Right cardiac atrium (tissue), 5 donors: ENCODE measurements around the gene BBLN. TPM values are rescaled to one million over a fixed set of nuclear protein-coding genes. Genes with fewer than 3 reads are reported as not detected.

ENCODE experiments used
- ATAC-seq, 2 donors: fragments of 200-7000 bp; cut with Tn5 transposase; one replicate each; pipeline versions ENCODE4 v1.8.0 to v1.9.1; 2020; ENCODE audit warnings: moderate library complexity in 2 of 2, mild to moderate bottlenecking in 1 of 2
- DNase-seq, 3 donors: peaks; one replicate each; pipeline ENCODE4 v3.0.0-alpha.2; 2020
- H3K27ac ChIP-seq: one replicate; pipeline ENCODE4 v1.5.1; 2013; ENCODE audit warnings: mild to moderate bottlenecking, low read length, control low read depth, moderate library complexity
- H3K27me3 ChIP-seq: one replicate; pipeline ENCODE4 v1.6.1; 2013; ENCODE audit not compliant: control insufficient read depth, insufficient read depth
- H3K4me1 ChIP-seq: one replicate; pipeline ENCODE4 v1.6.1; 2013; ENCODE audit warnings: low read length; ENCODE audit not compliant: control insufficient read depth, insufficient read depth
- H3K4me3 ChIP-seq: one replicate; pipeline ENCODE4 v1.5.1; 2013; ENCODE audit warnings: low read length, control low read depth
- H3K9me3 ChIP-seq: one replicate; pipeline ENCODE4 v1.6.1; 2013; ENCODE audit warnings: low read length; ENCODE audit not compliant: control insufficient read depth
- WGBS: extraction: QIAGEN DNeasy Blood & Tissue Kit; methylation state at CpG from one replicate; pipeline ENCODE4 v1.1.7; 2013; 5-methylcytosine and 5-hydroxymethylcytosine counted together
- intact Hi-C, 4 donors: fragments of 100-400 bp; cut with DNase I; formaldehyde crosslinking; loops; one replicate each; pipeline versions ENCODE4 v1.11.0 to v1.14.0; 2022 to 2023
- polyA plus RNA-seq: library from polyadenylated mRNA; stranded (reverse); fragments of 200-250 nt; gene quantifications from one replicate; pipeline ENCODE4 v1.2.3, GENCODE V29; 2013
- total RNA-seq, 4 donors: library from RNA; stranded (reverse); fragmentation: NEBNext Ultra II Directional; extraction: Animal tissue kit (Norgen Biotek cat#: 25700); gene quantifications; one replicate each; pipeline ENCODE4 v1.2.1, GENCODE V29; 2021
- donor health status: healthy with polysubstance abuse.
- donor health status: DM: no; HTN: yes; CAD: no.
- donor health status: DM: no; HTN: no; CAD: no.
- donor health status: DM: no; HTN: yes; CAD: no; lungs with severe emphysema.
- donor health status: DM: yes; HTN: yes; CAD: no.

Gene BBLN
- total and polyA plus RNA-seq, 5 donors: 41.6 to 138 (median 51.9) TPM

DNA sequence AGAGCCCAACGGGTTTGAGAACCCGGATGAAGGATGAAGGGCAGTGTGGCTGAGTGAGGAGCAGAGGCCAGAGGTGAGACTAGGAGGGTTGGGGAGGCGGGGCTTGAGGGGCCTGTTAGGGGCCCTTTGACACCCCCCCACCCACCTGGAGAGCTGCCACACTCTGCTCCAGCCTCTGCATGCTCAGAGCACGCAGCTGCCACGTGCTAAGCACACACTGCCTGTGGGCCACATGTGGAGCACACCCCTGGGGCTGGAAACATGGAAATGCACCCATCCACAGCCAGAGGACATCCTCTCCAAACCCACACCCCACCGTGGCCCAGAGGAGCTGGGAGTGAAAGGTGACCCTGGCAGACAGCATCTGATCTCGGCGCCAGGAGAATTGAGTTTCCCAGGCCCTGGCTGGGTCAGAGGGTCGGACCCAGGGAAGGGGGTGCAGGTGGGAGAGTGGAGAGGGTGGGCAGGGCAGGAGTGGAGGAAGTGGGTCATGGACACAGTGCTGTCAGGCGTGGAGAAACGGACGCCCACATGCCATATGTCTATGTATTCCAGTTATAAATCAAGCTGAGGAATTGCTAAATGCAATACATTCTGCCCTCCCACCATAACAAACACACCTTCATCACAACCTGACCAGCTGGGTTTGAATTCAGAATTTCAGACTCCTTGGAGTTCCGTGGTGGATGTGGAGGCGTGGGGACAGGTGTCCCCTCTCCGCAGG lies 49.0 kb downstream of the BBLN start:
- 75% methylated on average over 15 of the region's 15 CpGs for WGBS
- Histone ChIP-seq H3K4me1 (no peaks in the 10 kb centered on the region), H3K27ac (no peak overlapping the region), H3K27me3 (no peaks in the 10 kb centered on the region), H3K4me3 (no peak overlapping the region), H3K9me3 (no peaks in the 10 kb centered on the region)
- DNase-seq: no peak
- no peak for ATAC-seq
- intact Hi-C loops: no loop called here

DNA sequence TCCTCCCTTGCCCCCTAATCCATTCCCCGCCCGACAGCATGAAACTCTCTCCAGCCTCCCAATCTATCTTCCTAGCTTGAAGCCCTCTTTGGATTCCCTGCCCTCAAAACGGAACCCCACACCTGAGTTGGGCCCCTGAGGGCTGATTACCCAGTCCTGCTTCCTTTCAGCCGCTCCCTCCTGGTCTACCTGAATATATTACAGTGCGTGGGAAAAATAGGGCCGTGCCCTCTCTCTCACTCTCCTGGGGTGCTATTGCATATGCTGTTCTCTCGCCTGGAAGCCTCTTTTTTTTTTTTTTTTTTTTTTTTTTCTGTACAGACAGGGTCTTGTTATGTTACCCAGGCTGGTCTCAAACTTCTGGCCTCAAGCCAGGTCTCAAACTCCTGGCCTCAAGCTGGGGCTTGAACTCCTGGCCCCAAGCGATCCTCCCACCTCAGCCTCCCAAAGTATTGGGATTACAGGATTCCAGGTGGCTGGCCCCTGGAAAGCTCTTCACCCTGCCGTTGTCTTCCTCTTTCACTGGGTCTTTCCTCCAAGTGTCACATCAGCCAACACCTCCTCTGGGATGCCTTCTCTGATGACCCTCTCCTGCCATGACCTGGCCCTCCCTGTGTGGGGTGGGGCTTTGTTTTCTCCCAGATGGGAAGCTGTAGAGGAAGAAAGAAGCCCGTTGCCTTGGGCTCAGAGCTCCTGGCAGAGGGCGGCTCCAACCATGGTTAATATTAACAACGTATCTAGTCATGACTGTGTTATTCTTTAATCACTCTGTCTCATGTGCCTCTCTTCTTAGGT lies 51.3 kb downstream of the BBLN start:
- intact Hi-C loops: no loop called here
- no peaks in the 10 kb centered on the region for H3K27me3 ChIP-seq
- 64% methylated on average over 12 of the region's 12 CpGs for WGBS
- no peak overlapping the region for H3K4me3 ChIP-seq
- H3K27ac ChIP-seq: no peak overlapping the region
- H3K4me1 ChIP-seq: no peaks in the 10 kb centered on the region
- DNase-seq: no peak
- no peak for ATAC-seq
- H3K9me3 ChIP-seq: no peaks in the 10 kb centered on the region

DNA sequence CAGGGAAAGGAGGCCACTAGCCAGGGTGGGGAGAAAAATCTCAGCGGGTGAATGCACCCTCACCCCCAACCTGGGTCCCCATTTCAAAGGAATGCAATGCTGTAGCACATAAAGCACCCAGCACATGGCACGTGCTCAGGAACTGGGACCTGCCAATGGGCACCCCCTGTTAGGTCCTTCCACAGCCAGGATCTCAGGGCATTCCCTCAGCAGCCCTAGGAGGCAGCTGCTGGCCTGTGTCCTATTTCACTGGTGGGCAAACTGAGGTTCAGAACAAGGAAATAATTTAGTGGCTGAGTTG lies 51.9 kb downstream of the BBLN start:
- 84% methylated on average over 2 of the region's 2 CpGs for WGBS
- no peaks in the 10 kb centered on the region for H3K4me1 ChIP-seq
- no peak for ATAC-seq
- no peaks in the 10 kb centered on the region for H3K9me3 ChIP-seq
- H3K4me3 ChIP-seq: no peak overlapping the region
- no peak for DNase-seq
- no peaks in the 10 kb centered on the region for H3K27me3 ChIP-seq
- intact Hi-C loops: no loop called here
- H3K27ac ChIP-seq: no peak overlapping the region

Other genes with a start within 250 kb of the BBLN start
- 10 to 100 TPM; 26.3 to 36.7 (median 32.3) TPM for gene ST6GALNAC4, start 243.2 kb upstream of the BBLN start, total RNA-seq
- gene ST6GALNAC4, start 243.2 kb upstream of the BBLN start, polyA plus RNA-seq: 24.3 TPM
- 1 to 10 TPM in 1 of 4 donors, under 1 TPM in 1, not detected in 2; 0.29 to 1.3 TPM for gene PIP5KL1, start 229.5 kb upstream of the BBLN start, total RNA-seq
- gene PIP5KL1, start 229.5 kb upstream of the BBLN start, polyA plus RNA-seq: 0.29 TPM
- 10 to 100 TPM; 13.6 to 20.0 (median 16.0) TPM for gene DPM2, start 222.4 kb upstream of the BBLN start, total RNA-seq
- gene DPM2, start 222.4 kb upstream of the BBLN start, polyA plus RNA-seq: 16.4 TPM
- gene EEIG1, start 179.3 kb upstream of the BBLN start, total RNA-seq: 10 to 100 TPM; 23.1 to 35.1 (median 31.6) TPM
- gene EEIG1, start 179.3 kb upstream of the BBLN start, polyA plus RNA-seq: 12.7 TPM
- gene NAIF1, start 92.9 kb upstream of the BBLN start, total RNA-seq: 1 to 10 TPM; 6.1 to 8.7 (median 6.4) TPM
- gene NAIF1, start 92.9 kb upstream of the BBLN start, polyA plus RNA-seq: 5.0 TPM
- 10 to 100 TPM in 1 of 4 donors, 1 to 10 TPM in 3; 6.3 to 16.1 (median 7.0) TPM for gene SLC25A25, start 92.0 kb upstream of the BBLN start, total RNA-seq
- 5.8 TPM for gene SLC25A25, start 92.0 kb upstream of the BBLN start, polyA plus RNA-seq
- 100 to 1,000 TPM; 122 to 128 (median 126) TPM for gene PTGES2, start 32.5 kb upstream of the BBLN start, total RNA-seq
- gene PTGES2, start 32.5 kb upstream of the BBLN start, polyA plus RNA-seq: 162 TPM
- gene LCN2, start 10.8 kb upstream of the BBLN start, total RNA-seq: not detected
- gene LCN2, start 10.8 kb upstream of the BBLN start, polyA plus RNA-seq: 0.16 TPM
- 10 to 100 TPM; 75.9 to 81.5 (median 81.0) TPM for gene CIZ1, start 31.3 kb downstream of the BBLN start, total RNA-seq
- 39.0 TPM for gene CIZ1, start 31.3 kb downstream of the BBLN start, polyA plus RNA-seq
- gene DNM1, start 43.1 kb downstream of the BBLN start, total RNA-seq: 1 to 10 TPM; 4.4 to 7.4 (median 5.8) TPM
- 6.0 TPM for gene DNM1, start 43.1 kb downstream of the BBLN start, polyA plus RNA-seq
- 100 to 1,000 TPM in 2 of 4 donors, 10 to 100 TPM in 2; 85.6 to 124 (median 101) TPM for gene GOLGA2, start 115.7 kb downstream of the BBLN start, total RNA-seq
- 84.2 TPM for gene GOLGA2, start 115.7 kb downstream of the BBLN start, polyA plus RNA-seq
- gene SWI5, start 116.0 kb downstream of the BBLN start, total RNA-seq: 10 to 100 TPM; 18.7 to 22.3 (median 20.5) TPM
- gene SWI5, start 116.0 kb downstream of the BBLN start, polyA plus RNA-seq: 33.7 TPM
- gene TRUB2, start 162.2 kb downstream of the BBLN start, total RNA-seq: 10 to 100 TPM; 19.9 to 29.0 (median 25.9) TPM
- gene TRUB2, start 162.2 kb downstream of the BBLN start, polyA plus RNA-seq: 24.6 TPM
- gene COQ4, start 162.6 kb downstream of the BBLN start, total RNA-seq: 10 to 100 TPM; 26.5 to 28.9 (median 27.6) TPM
- gene COQ4, start 162.6 kb downstream of the BBLN start, polyA plus RNA-seq: 41.8 TPM
- gene SLC27A4, start 180.3 kb downstream of the BBLN start, total RNA-seq: 10 to 100 TPM; 14.7 to 20.4 (median 18.4) TPM
- gene SLC27A4, start 180.3 kb downstream of the BBLN start, polyA plus RNA-seq: 21.7 TPM
- 10 to 100 TPM; 46.5 to 57.4 (median 52.7) TPM for gene URM1, start 211.1 kb downstream of the BBLN start, total RNA-seq
- 44.2 TPM for gene URM1, start 211.1 kb downstream of the BBLN start, polyA plus RNA-seq